Measurements from ENCODE around the gene NFATC4.

Gene NFATC4

DNA sequence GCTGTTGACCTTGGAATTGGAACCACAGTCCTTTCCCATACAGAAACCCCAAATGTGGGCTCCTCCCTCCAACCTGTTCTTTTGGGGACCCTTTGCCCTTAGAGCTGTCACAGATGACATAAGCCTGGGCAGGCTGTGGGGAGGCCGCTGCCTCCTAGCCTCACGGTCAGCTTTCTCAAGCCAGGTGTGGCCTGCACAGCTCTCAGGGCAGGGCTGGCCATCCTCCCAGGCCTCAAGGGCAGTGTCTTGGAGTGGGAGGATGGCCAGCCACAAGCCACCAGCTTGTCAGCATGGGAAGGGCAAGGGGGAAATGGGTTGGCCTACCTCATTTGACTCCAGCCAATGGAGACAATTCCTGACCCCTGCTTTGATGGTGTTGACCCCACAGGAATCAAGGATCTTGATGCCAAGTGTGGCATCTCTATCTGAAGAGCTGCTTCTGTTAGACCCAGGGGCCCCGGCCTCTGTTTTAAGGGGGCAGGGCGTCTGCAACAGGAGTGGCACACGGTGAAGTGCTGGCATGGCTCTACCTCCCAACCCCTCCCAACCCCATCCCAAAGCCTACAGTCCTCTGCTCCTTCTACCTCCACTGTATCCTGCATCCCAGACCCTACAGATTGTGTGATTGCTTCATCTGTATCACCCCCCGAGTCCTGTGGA is 50.0 kb downstream of the NFATC4 start:
- Histone ChIP-seq H3K36me3 (ENCODE audit: control insufficient read depth, low read depth, low read length) (peaks cover 6% of the 10 kb centered on the region), H3K9me3 (ENCODE audit: control insufficient read depth, low read depth, low read length) (no peaks in the 10 kb centered on the region), H3K27me3 (ENCODE audit: control insufficient read depth, insufficient read depth, low read length) (peaks cover 8% of the 10 kb centered on the region), H3K4me3 (ENCODE audit: low read length) (no peak overlapping the region), H3K9ac (ENCODE audit: low read length) (no peak overlapping the region), H3K27ac (ENCODE audit: low read length) (no peak overlapping the region), H3K4me1 (ENCODE audit: control insufficient read depth, low read depth, low read length) (no peaks in the 10 kb centered on the region)

DNA sequence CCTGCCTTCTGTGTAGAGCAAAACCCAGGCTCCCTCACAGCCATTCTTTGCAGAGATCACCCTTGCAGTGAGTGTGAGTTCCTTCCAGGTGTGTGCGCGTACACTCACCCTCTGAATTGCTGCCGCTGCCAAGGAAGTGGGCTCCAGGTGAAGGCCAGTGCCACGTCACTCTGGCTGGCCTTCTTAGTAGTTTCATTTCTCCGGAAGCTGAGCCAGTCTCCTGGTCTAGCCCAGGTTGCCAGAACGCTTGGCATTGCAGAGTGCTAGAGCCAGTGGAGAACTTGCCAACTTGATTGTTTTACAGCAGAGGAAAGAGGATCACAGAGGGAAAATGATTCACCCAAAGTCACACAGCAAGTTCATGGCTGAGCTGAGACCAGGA is 50.5 kb downstream of the NFATC4 start:
- peaks cover 8% of the 10 kb centered on the region for H3K27me3 ChIP-seq (ENCODE audit: control insufficient read depth, insufficient read depth, low read length)
- H3K27ac ChIP-seq (ENCODE audit: low read length) = no peak overlapping the region
- H3K4me3 ChIP-seq (ENCODE audit: low read length) = no peak overlapping the region
- H3K4me1 ChIP-seq (ENCODE audit: control insufficient read depth, low read depth, low read length) = no peaks in the 10 kb centered on the region
- no peak overlapping the region for H3K9ac ChIP-seq (ENCODE audit: low read length)
- H3K36me3 ChIP-seq (ENCODE audit: control insufficient read depth, low read depth, low read length) = peaks cover 3% of the 10 kb centered on the region
- no peaks in the 10 kb centered on the region for H3K9me3 ChIP-seq (ENCODE audit: control insufficient read depth, low read depth, low read length)

DNA sequence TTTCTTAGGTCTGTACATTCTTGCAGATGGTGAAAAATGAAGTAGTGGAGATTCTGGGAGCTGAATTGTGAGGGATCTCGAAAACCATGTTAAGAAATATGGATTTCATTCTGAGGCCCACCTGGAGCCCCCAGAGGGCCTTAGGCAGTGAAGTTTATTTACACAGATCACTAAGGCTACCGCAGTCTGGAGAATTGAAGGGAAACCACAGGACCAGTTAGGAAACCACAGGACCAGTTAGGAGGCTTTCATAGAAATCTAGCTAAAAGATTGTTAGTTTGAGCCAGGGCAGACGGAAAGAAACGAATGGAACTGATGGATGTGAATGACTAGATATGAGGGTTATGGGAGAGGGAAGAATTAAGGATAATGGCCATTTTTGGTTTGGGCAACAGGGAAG is 54.3 kb downstream of the NFATC4 start:
- Histone ChIP-seq H3K27me3 (ENCODE audit: control insufficient read depth, insufficient read depth, low read length) (peaks cover 11% of the 10 kb centered on the region), H3K4me3 (ENCODE audit: low read length) (no peak overlapping the region), H3K36me3 (ENCODE audit: control insufficient read depth, low read depth, low read length) (no peaks in the 10 kb centered on the region), H3K9ac (ENCODE audit: low read length) (no peak overlapping the region), H3K4me1 (ENCODE audit: control insufficient read depth, low read depth, low read length) (no peaks in the 10 kb centered on the region), H3K27ac (ENCODE audit: low read length) (no peak overlapping the region), H3K9me3 (ENCODE audit: control insufficient read depth, low read depth, low read length) (no peaks in the 10 kb centered on the region)

DNA sequence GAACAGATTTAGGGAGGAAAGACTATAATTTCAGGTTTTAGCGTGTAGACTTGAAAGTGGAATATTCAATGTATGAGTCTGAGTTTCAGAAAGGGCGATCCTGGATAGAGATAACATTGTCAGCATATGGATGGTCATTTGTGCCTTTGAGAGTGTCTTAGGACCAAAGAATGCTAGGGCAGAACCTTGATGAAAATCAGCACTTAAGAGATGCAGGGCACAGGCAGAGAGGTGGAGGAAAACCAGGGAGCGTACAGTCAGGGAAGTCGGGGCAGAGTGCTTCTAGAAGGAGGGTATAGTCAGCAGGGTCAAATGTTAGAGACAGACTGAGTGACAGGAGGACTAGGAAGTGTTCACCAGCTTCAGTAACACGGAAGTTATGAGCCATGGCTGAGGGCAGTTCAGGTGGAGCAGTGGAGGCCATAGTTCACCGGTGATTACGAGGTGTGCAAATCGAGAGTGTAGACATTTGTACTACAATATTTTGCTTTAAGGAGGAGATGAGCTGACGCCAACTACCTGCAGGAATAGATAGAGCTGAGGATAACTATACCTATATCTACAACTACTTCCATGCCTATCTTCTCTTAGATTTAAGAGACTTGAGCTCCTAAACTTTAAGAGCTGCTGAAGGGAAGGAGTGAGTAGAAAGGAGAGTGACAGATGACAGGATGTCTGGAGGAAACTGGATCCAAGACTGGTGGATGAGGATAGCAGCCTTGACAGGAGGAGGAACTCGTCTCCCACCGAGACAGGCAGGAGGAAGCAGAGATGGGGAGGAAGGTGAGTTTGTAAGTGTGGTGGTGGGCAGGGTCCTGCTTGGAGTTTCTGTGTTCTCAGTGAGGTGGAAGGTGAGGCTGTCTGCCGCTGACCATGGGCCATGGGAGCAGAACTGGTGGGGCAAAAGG is 55.0 kb downstream of the NFATC4 start:
- Histone ChIP-seq H3K4me1 (ENCODE audit: control insufficient read depth, low read depth, low read length) (no peaks in the 10 kb centered on the region), H3K9me3 (ENCODE audit: control insufficient read depth, low read depth, low read length) (no peaks in the 10 kb centered on the region), H3K9ac (ENCODE audit: low read length) (no peak overlapping the region), H3K36me3 (ENCODE audit: control insufficient read depth, low read depth, low read length) (no peaks in the 10 kb centered on the region), H3K27ac (ENCODE audit: low read length) (no peak overlapping the region), H3K27me3 (ENCODE audit: control insufficient read depth, insufficient read depth, low read length) (peaks cover 11% of the 10 kb centered on the region), H3K4me3 (ENCODE audit: low read length) (no peak overlapping the region)

DNA sequence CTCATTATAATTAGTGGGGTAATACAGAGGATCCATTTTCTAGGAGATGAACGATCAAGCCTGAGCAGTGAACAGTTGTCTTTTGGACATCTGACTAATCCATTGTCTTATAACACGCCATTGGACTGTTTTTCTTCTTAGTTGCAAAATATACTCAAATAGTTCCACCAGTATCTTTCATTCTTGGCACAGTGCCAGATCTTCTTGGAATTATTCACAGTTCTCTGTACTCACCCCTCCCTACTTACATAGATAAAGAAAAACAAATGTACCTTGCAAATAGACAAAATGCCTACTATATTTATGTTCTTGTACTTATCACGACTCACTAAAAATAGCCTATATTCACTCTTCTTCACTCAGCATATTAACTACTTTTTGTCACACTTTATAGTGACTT is 57.7 kb downstream of the NFATC4 start:
- peaks cover 9% of the 10 kb centered on the region for H3K27me3 ChIP-seq (ENCODE audit: control insufficient read depth, insufficient read depth, low read length)
- no peak overlapping the region for H3K9ac ChIP-seq (ENCODE audit: low read length)
- H3K4me1 ChIP-seq (ENCODE audit: control insufficient read depth, low read depth, low read length) = no peaks in the 10 kb centered on the region
- H3K4me3 ChIP-seq (ENCODE audit: low read length) = no peak overlapping the region
- no peaks in the 10 kb centered on the region for H3K36me3 ChIP-seq (ENCODE audit: control insufficient read depth, low read depth, low read length)
- H3K27ac ChIP-seq (ENCODE audit: low read length) = no peak overlapping the region
- no peaks in the 10 kb centered on the region for H3K9me3 ChIP-seq (ENCODE audit: control insufficient read depth, low read depth, low read length)

DNA sequence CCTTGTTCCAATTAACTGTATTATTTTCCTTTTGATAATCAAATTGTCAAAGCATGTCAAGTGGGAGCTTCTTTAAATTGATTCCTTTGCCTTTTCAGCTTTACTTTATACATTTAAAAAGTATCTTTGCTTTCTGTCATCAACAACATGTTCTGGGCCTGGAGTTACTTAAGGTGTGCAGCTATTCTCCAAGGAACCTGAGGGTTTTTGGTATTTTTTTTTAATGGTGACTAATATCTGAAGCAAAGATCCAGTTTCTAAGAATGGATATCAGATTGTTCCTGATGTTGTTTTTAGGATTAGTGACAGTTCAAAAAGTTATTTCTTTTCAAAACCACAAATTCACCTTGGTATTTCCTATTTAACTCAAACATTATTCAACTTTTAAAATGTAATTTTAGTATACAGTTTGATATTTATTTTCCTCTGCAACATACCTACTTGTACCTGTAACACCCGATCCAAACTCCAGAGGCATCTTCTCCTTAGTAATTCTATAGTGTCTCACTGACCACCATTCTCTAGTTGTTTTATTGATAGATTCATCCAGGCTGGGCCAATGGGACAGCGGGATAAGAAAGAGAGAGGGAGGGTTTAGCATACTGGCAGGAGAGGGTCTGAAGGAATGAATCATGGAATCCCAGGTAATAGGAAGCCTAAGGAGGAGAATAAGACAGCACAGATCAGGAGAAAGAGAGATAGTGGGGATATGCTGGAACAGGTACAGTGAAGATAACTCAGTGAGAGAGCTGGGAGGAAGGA is 58.3 kb downstream of the NFATC4 start:
- H3K27ac ChIP-seq (ENCODE audit: low read length) = no peak overlapping the region
- peaks cover 5% of the 10 kb centered on the region for H3K4me1 ChIP-seq (ENCODE audit: control insufficient read depth, low read depth, low read length)
- H3K27me3 ChIP-seq (ENCODE audit: control insufficient read depth, insufficient read depth, low read length) = peaks cover 9% of the 10 kb centered on the region
- no peak overlapping the region for H3K9ac ChIP-seq (ENCODE audit: low read length)
- H3K36me3 ChIP-seq (ENCODE audit: control insufficient read depth, low read depth, low read length) = no peaks in the 10 kb centered on the region
- no peak overlapping the region for H3K4me3 ChIP-seq (ENCODE audit: low read length)
- no peaks in the 10 kb centered on the region for H3K9me3 ChIP-seq (ENCODE audit: control insufficient read depth, low read depth, low read length)

DNA sequence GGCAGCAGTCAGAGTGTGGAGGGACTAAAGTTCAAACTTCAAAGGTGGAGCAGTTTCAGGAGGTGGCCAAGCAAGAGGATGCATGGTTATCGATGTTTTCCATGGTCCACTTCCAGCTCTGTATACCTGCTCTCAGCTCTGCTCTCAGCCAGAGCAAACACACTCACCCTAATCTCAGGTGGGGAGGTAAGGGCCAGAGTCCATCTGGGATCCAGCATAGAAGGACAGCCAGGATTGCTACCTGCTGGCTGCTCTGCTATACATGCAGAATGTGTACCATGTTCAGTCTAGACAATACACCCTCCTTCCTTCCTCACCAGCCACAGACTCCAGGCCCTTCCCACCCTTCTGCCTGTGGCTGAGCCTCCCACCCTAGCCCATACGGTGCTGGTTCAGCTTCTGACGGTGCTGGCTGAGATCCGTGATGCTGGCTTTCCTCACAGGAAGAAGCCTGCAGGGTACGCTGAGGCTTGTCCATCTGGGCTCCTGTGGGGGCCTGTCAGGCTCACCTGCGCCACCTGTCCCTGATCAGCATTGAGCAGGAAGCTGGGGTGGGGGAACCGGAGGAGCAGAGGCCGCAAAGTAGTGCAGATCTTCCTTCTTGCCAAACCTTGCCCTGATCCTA is 59.0 kb downstream of the NFATC4 start:
- Histone ChIP-seq H3K27me3 (ENCODE audit: control insufficient read depth, insufficient read depth, low read length) (peaks cover 9% of the 10 kb centered on the region), H3K36me3 (ENCODE audit: control insufficient read depth, low read depth, low read length) (no peaks in the 10 kb centered on the region), H3K9ac (ENCODE audit: low read length) (no peak overlapping the region), H3K27ac (ENCODE audit: low read length) (no peak overlapping the region), H3K4me3 (ENCODE audit: low read length) (no peak overlapping the region), H3K4me1 (ENCODE audit: control insufficient read depth, low read depth, low read length) (peaks cover 6% of the 10 kb centered on the region), H3K9me3 (ENCODE audit: control insufficient read depth, low read depth, low read length) (no peaks in the 10 kb centered on the region)

DNA sequence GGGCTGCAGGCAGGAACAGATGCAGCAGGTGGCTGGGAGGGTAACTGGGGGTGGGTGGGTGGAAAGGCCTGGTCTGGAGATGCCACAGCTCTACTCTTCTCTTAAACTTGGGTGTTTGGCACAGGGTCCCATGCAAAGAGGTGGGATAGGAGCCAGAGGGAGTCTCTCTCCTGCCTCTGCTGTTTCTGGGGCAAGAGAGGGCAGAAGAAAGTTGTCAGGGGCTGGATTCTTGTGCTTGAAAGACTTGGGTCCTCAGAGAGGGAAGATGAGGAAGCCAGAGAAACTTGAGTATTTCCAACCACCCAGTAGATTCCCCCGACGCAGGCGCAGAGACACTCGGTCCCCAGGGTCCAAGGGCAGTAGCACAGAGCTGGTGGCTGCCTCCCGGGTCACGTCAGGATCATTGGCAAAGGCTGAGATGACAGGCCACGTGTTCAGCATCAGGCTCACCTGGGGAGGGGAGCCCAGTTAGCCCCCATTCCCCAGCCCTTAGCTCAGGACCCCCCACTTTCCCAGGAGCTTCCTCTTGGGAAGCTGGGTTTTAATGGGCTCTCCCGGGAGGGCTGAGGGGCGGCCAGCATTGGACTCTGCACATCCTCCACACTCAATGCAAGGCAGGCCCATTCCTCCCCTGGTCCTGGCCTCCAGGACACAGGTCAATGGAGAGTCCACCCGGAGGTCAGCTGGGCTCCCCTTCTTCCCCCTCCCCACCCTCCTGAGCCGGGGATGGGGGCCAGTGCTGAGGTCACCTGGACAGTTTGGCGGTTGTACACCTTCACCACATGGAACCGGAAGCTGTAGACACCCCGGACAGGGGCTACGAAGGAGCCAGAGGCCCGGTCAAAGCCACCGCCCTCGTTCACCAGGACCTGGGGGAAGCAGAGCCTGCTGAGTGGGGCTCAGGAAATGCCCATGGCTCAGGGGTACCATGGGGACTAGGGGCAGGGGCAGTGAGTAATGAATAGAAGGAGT is 59.8 kb downstream of the NFATC4 start:
- Histone ChIP-seq H3K4me1 (ENCODE audit: control insufficient read depth, low read depth, low read length) (peaks cover 6% of the 10 kb centered on the region), H3K27ac (ENCODE audit: low read length) (no peak overlapping the region), H3K9ac (ENCODE audit: low read length) (no peak overlapping the region), H3K9me3 (ENCODE audit: control insufficient read depth, low read depth, low read length) (no peaks in the 10 kb centered on the region), H3K27me3 (ENCODE audit: control insufficient read depth, insufficient read depth, low read length) (peaks cover 9% of the 10 kb centered on the region), H3K4me3 (ENCODE audit: low read length) (no peak overlapping the region), H3K36me3 (ENCODE audit: control insufficient read depth, low read depth, low read length) (peaks cover 1% of the 10 kb centered on the region)

DNA sequence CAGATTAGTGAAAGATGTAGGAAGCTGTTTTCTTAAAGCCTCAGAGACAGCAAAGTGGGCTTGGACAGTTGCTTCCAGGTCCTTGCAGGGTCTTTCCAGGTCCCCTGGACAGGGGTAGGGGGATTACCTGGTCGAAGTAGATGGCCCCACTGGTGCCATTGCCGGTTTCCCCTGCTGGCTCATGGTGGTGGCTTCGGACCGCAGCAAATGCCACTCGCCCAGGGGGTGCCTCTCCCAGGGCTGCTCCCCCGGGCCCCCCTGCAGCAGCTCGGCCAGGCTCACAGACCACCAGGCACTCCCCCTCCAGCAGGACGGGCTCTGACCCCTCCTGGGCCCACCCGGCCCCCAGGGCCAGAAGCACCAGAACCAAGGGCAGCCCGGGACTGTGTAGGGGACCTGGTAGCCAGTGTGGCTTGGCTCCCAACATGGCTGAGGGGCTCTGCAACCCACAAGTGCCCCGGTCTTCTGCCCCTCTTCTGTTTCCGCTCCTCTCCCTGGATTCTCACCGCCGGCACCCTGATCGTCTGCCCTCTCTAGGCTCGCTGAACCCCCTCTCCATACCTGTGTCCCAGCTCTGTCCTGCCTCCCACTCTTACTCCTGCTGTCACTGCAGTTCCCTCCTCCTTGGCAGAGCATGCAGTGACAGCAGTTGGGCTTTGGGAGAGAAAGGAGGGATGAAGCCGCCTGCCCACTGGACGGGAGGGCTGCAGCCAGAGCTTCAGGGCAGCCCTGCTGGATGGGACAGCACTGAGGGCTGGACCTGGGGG is 60.8 kb downstream of the NFATC4 start:
- peaks cover 8% of the 10 kb centered on the region for H3K36me3 ChIP-seq (ENCODE audit: control insufficient read depth, low read depth, low read length)
- peaks cover 6% of the 10 kb centered on the region for H3K4me1 ChIP-seq (ENCODE audit: control insufficient read depth, low read depth, low read length)
- no peaks in the 10 kb centered on the region for H3K9me3 ChIP-seq (ENCODE audit: control insufficient read depth, low read depth, low read length)
- H3K27me3 ChIP-seq (ENCODE audit: control insufficient read depth, insufficient read depth, low read length) = peaks cover 9% of the 10 kb centered on the region
- no peak overlapping the region for H3K27ac ChIP-seq (ENCODE audit: low read length)
- H3K9ac ChIP-seq (ENCODE audit: low read length) = no peak overlapping the region
- H3K4me3 ChIP-seq (ENCODE audit: low read length) = no peak overlapping the region
